MM.1S (cell line): ENCODE results near the gene SEM1.
"Not testable (repeated sequence)": the region's sequence is repeated elsewhere in the genome, so short reads cannot be mapped to it uniquely, and the experiment has no call there.

Experiments used
- DNase-seq: peaks from one replicate; pipeline ENCODE4 v3.0.0-alpha.2; 2015
- H2AFZ ChIP-seq: fragments of 300-600 bp; sonication (generic); 2 replicates; pipeline ENCODE4 v1.6.0; 2016; ENCODE audit warnings: antibody characterized with exemption, low read length
- H3F3A ChIP-seq: fragments of 300-600 bp; sonication (generic); 2 replicates; pipeline ENCODE4 v1.6.1; 2016; ENCODE audit warnings: mild to moderate bottlenecking, antibody characterized with exemption, low read length, moderate library complexity, mixed read lengths; ENCODE audit not compliant: insufficient read depth
- H3K27ac ChIP-seq: fragments of 300-600 bp; sonication (generic); 2 replicates; pipeline ENCODE4 v1.5.1; 2016; ENCODE audit warnings: mild to moderate bottlenecking, low read length
- H3K27me3 ChIP-seq: fragments of 300-600 bp; sonication (generic); replicated peaks from 2 replicates; pipeline ENCODE4 v1.6.0; 2016; ENCODE audit warnings: low read length; ENCODE audit not compliant: insufficient read depth
- H3K36me3 ChIP-seq: fragments of 300-600 bp; sonication (generic); replicated peaks from 2 replicates; pipeline ENCODE4 v1.6.1; 2016; ENCODE audit warnings: mild to moderate bottlenecking, low read length, mixed read lengths; ENCODE audit not compliant: insufficient read depth
- H3K4me1 ChIP-seq: fragments of 300-600 bp; sonication (generic); 2 replicates; pipeline ENCODE4 v1.6.1; 2016; ENCODE audit warnings: low read length, mixed read lengths
- H3K4me2 ChIP-seq: fragments of 300-600 bp; sonication (generic); 2 replicates; pipeline ENCODE4 v1.6.0; 2016; ENCODE audit warnings: low read depth, low read length
- H3K4me3 ChIP-seq: fragments of 300-600 bp; sonication (generic); 2 replicates; pipeline ENCODE4 v1.5.1; 2016; ENCODE audit warnings: low read length, mixed read lengths
- H3K79me2 ChIP-seq: fragments of 300-600 bp; sonication (generic); 2 replicates; pipeline ENCODE4 v1.6.1; 2016; ENCODE audit warnings: mixed run types, low read length, mixed read lengths
- H3K9ac ChIP-seq: fragments of 300-600 bp; sonication (generic); 2 replicates; pipeline ENCODE4 v1.6.1; 2016; ENCODE audit warnings: low read length, mixed read lengths
- H3K9me2 ChIP-seq: fragments of 300-600 bp; sonication (generic); replicated peaks from 2 replicates; pipeline ENCODE4 v1.6.1; 2016; ENCODE audit warnings: mild to moderate bottlenecking, low read length, mixed read lengths; ENCODE audit not compliant: insufficient read depth
- H3K9me3 ChIP-seq: fragments of 300-600 bp; sonication (generic); replicated peaks from 2 replicates; pipeline ENCODE4 v1.6.1; 2016; ENCODE audit warnings: mild to moderate bottlenecking, low read length, mixed read lengths; ENCODE audit not compliant: insufficient read depth
- H4K20me1 ChIP-seq: fragments of 300-600 bp; sonication (generic); 2 replicates; pipeline ENCODE4 v1.6.1; 2016; ENCODE audit warnings: mild to moderate bottlenecking, low read length, moderate library complexity, mixed read lengths; ENCODE audit not compliant: insufficient read depth
- CTCF ChIP-seq: fragments of 300-600 bp; sonication (generic); IDR thresholded peaks from 2 replicates; pipeline ENCODE4 v1.5.1; 2016; ENCODE audit warnings: antibody characterized with exemption, low read length, mixed read lengths
- EZH2 ChIP-seq: fragments of 300-600 bp; sonication (generic); optimal IDR thresholded peaks from 2 replicates; pipeline ENCODE3; 2017; ENCODE audit warnings: low read depth, mild to moderate bottlenecking, antibody characterized with exemption, low read length, mixed read lengths
- EZH2phosphoT487 ChIP-seq: fragments of 300-600 bp; sonication (generic); IDR thresholded peaks from 2 replicates; pipeline ENCODE4 v1.6.1; 2018; ENCODE audit warnings: antibody characterized with exemption, low read length

SEM1 gene

GRCh38 chr7:96728139-96728538, 18.5 kb upstream of the SEM1 start:
- Histone ChIP-seq H3F3A (no peaks in the 10 kb centered on the region), H3K36me3 (no peaks in the 10 kb centered on the region), H3K4me3 (no peak overlapping the region), H3K4me2 (no peak overlapping the region), H3K27me3 (no peaks in the 10 kb centered on the region), H3K9ac (no peak overlapping the region), H3K4me1 (no peaks in the 10 kb centered on the region), H4K20me1 (no peaks in the 10 kb centered on the region), H2AFZ (no peak overlapping the region), H3K79me2 (no peaks in the 10 kb centered on the region), H3K9me3 (no peaks in the 10 kb centered on the region), H3K9me2 (no peaks in the 10 kb centered on the region), H3K27ac (no peak overlapping the region)
- TF ChIP-seq EZH2 (no peak), EZH2phosphoT487 (no peak), CTCF (no peak)
- no peak for DNase-seq

DNA sequence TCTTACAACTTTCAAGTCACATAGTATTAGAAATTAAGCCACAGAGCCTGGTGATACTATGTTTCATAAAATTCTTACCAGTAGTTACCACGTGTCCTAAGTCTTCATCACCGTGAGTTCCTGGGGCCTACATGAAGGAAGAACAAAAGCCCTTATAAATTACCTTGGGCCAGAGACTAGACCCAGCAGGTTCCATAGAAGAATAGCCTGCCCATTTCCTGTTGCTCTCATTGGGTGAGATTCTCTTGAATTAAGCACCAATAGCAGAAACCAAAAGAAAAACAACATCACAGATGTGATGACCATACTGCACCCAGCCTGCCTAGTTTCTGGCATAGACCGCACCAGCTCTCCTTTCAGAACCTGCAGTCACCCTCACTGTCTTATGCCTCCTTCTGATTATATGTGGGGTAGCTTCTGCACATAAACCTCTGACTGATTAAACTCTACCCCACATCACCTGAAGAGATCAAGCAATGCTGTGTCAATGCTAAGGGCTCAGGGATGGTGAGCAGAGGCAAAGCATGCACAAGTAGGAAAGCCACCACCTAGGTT, 18.0 kb upstream of the SEM1 start:
- Histone ChIP-seq H3K36me3 (no peaks in the 10 kb centered on the region), H3K4me1 (no peaks in the 10 kb centered on the region), H3K9me3 (no peaks in the 10 kb centered on the region), H3K9me2 (no peaks in the 10 kb centered on the region), H3K79me2 (no peaks in the 10 kb centered on the region), H4K20me1 (no peaks in the 10 kb centered on the region), H3K27me3 (no peaks in the 10 kb centered on the region), H3K4me3 (no peak overlapping the region), H3K9ac (no peak overlapping the region), H3K27ac (no peak overlapping the region), H3F3A (no peaks in the 10 kb centered on the region), H3K4me2 (no peak overlapping the region), H2AFZ (no peak overlapping the region)
- DNase-seq, result no peak
- no peak for TF ChIP-seq EZH2
- TF ChIP-seq EZH2phosphoT487, result no peak
- no peak for TF ChIP-seq CTCF

DNA sequence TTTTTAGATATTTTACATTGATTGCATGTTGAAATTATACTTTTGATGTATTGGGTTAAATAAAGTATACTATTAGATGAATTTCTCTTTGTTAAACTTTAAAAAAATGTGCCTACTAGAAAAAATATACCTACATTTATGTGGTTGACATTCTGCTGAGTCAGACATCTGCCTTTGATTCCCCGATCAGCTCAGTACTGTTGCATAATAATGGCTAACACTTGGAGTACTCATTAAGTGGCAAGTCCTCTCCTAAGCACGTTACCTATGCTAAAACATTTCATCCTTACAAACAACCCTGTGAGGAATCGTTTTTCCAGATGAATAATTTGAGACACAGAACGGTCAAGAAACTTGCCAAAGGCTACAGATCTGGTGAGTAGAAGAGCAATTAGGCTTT, 14.0 kb upstream of the SEM1 start:
- Histone ChIP-seq H3K36me3 (no peaks in the 10 kb centered on the region), H3K4me3 (no peak overlapping the region), H3K79me2 (no peaks in the 10 kb centered on the region), H4K20me1 (no peaks in the 10 kb centered on the region), H3K27me3 (no peaks in the 10 kb centered on the region), H3K9me3 (no peaks in the 10 kb centered on the region), H3K9me2 (no peaks in the 10 kb centered on the region), H3K27ac (no peak overlapping the region), H2AFZ (no peak overlapping the region), H3K4me2 (no peak overlapping the region), H3K9ac (no peak overlapping the region), H3F3A (no peaks in the 10 kb centered on the region), H3K4me1 (no peaks in the 10 kb centered on the region)
- DNase-seq, result no peak
- TF ChIP-seq CTCF (no peak), EZH2 (no peak), EZH2phosphoT487 (no peak)

GRCh38 chr7:96722928-96723327, 13.3 kb upstream of the SEM1 start:
- not testable (repeated sequence) for H2AFZ ChIP-seq, H3K4me3 ChIP-seq, H3K9ac ChIP-seq, H3K9me3 ChIP-seq, H3K4me1 ChIP-seq, H3K79me2 ChIP-seq, H3K9me2 ChIP-seq, H3F3A ChIP-seq, DNase-seq, H3K4me2 ChIP-seq, H3K27ac ChIP-seq, H3K36me3 ChIP-seq, H4K20me1 ChIP-seq, H3K27me3 ChIP-seq
